Measurements from ENCODE around the gene COL23A1.
"Not testable (repeated sequence)": the region's sequence is repeated elsewhere in the genome, so short reads cannot be mapped to it uniquely, and the experiment has no call there.

COL23A1 gene

DNA sequence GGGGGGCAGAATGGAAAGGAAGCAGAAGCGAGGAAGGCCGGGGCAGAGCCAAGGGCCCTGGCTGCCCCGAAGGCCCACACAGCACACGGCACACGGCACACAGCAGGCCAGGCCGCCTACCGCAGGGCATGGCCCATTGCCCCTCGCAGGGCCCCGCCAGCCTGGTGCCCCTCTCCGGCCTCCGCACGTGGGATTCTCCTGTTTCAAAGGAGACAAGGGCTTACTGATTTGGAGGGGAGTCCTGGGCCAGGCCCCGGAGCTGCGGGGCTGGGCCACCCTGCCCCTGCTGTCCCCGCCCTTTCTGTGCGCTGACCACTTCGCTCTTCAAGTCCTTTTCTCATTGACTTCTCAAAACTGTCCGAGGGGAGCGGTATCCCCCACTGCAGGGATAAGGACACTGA lies 349.9 kb downstream of the COL23A1 start:
- H3K36me3 ChIP-seq (replicated peaks; ENCODE audit: low read depth, low read length) = no peaks in the 10 kb centered on the region
- no peak for TF ChIP-seq EZH2phosphoT487 (IDR thresholded peaks at IDR 0.05; ENCODE audit: low read depth)
- TF ChIP-seq, protein P1, sequence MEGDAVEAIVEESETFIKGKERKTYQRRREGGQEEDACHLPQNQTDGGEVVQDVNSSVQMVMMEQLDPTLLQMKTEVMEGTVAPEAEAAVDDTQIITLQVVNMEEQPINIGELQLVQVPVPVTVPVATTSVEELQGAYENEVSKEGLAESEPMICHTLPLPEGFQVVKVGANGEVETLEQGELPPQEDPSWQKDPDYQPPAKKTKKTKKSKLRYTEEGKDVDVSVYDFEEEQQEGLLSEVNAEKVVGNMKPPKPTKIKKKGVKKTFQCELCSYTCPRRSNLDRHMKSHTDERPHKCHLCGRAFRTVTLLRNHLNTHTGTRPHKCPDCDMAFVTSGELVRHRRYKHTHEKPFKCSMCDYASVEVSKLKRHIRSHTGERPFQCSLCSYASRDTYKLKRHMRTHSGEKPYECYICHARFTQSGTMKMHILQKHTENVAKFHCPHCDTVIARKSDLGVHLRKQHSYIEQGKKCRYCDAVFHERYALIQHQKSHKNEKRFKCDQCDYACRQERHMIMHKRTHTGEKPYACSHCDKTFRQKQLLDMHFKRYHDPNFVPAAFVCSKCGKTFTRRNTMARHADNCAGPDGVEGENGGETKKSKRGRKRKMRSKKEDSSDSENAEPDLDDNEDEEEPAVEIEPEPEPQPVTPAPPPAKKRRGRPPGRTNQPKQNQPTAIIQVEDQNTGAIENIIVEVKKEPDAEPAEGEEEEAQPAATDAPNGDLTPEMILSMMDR (IDR thresholded peaks at IDR 0.05; ENCODE audit: low read depth, low read length) = no peak
- no peaks in the 10 kb centered on the region for H3K9me3 ChIP-seq (ENCODE audit: insufficient read depth, low read length)
- H3K79me2 ChIP-seq (ENCODE audit: low read length) = no peaks in the 10 kb centered on the region
- no peaks in the 10 kb centered on the region for H4K20me1 ChIP-seq (ENCODE audit: insufficient read depth, low read length)
- no peak overlapping the region for H3K9ac ChIP-seq (ENCODE audit: low read length)
- no peaks in the 10 kb centered on the region for H3K27me3 ChIP-seq (ENCODE audit: low read depth, low read length)
- H3K4me2 ChIP-seq (ENCODE audit: low read length) = no peak overlapping the region
- no peak overlapping the region for H3K4me3 ChIP-seq (ENCODE audit: low read length)
- H3K4me1 ChIP-seq (ENCODE audit: low read length) = no peaks in the 10 kb centered on the region
- no peak overlapping the region for H3K27ac ChIP-seq (ENCODE audit: low read length)
- no peak overlapping the region for H2AFZ ChIP-seq (ENCODE audit: low read depth, low read length)

DNA sequence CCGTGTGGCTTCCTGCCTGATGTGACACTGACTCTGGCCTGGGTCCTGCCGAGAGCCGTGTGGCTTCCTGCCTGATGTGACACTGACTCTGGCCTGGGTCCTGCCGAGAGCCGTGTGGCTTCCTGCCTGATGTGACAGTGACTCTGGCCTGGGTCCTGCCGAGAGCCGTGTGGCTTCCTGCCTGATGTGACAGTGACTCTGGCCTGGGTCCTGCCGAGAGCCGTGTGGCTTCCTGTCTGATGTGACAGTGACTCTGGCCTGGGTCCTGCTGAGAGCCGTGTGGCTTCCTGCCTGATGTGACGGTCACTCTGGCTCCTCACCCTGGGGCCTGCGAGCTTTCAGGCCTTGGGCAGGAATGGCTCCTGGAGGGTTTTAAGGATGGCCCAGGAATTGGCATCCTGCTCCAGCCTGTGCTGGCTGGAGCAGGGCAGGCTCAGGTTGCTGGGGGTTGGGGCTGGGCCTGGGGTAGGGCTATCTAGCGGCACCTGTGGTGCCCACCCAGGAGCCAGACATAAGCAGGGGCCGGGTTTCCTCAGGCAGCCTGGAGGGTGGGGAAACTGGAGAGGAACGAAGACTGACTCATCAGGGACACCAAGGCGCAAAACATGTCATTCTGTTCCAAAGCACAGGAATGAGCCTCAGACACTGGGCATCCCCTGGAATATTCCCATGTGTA lies 350.4 kb downstream of the COL23A1 start:
- not testable (repeated sequence) for H3K4me3 ChIP-seq (ENCODE audit: low read length); H3K79me2 ChIP-seq (ENCODE audit: low read length); H3K9me3 ChIP-seq (ENCODE audit: insufficient read depth, low read length); H3K9ac ChIP-seq (ENCODE audit: low read length); H3K27ac ChIP-seq (ENCODE audit: low read length); H3K36me3 ChIP-seq (replicated peaks; ENCODE audit: low read depth, low read length); H3K4me1 ChIP-seq (ENCODE audit: low read length); H3K27me3 ChIP-seq (ENCODE audit: low read depth, low read length); H4K20me1 ChIP-seq (ENCODE audit: insufficient read depth, low read length); H2AFZ ChIP-seq (ENCODE audit: low read depth, low read length); H3K4me2 ChIP-seq (ENCODE audit: low read length)

DNA sequence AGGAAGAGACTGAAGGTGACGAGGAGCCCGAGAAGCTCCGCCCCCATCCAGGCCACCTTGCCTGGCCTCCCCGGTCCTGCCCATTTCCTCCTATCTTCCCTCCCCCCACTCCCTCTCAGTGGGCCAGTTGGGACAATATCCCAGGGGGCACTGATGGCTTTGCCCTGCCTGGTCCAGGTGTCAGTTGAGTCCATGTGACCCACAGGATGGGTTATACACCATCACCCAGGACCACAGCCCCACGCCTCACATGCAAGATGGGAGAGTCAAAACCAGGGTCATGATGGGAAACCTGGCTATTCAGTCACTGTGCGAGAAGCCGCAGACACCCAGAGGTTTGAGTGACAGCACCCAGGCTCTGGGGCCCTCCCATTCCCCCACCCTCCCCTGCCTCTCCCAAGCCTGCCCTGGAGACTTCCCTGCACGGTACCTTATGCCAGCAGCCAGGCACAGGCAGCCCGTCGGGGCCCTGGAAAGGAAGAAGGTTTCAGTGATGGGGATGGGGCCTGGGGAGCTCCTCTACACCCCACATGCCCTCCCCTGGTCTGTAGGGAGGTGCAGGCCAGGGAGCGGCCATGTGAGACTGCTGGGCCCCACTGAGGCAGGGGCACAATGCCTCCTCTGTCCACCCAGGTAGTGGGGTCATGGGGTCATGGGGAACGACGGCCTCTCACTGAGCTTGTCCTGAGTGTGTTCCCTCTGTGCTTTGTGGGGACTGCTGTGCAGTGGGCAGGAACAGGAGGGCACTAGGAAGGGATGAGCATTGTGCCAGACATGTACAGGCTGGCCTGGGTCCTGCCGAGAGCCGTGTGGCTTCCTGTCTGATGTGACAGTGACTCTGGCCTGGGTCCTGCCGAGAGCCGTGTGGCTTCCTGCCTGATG lies 351.2 kb downstream of the COL23A1 start:
- Histone ChIP-seq H2AFZ (ENCODE audit: low read depth, low read length) (no peak overlapping the region), H3K27ac (ENCODE audit: low read length) (no peak overlapping the region), H3K27me3 (ENCODE audit: low read depth, low read length) (no peaks in the 10 kb centered on the region), H3K36me3 (replicated peaks; ENCODE audit: low read depth, low read length) (no peaks in the 10 kb centered on the region), H3K4me2 (ENCODE audit: low read length) (no peak overlapping the region), H3K4me1 (ENCODE audit: low read length) (peaks cover 5% of the 10 kb centered on the region), H3K9ac (ENCODE audit: low read length) (no peak overlapping the region), H3K79me2 (ENCODE audit: low read length) (no peaks in the 10 kb centered on the region), H4K20me1 (ENCODE audit: insufficient read depth, low read length) (no peaks in the 10 kb centered on the region), H3K9me3 (ENCODE audit: insufficient read depth, low read length) (no peaks in the 10 kb centered on the region), H3K4me3 (ENCODE audit: low read length) (no peak overlapping the region)
- TF ChIP-seq EZH2phosphoT487 (IDR thresholded peaks at IDR 0.05; ENCODE audit: low read depth) = no peak
- TF ChIP-seq, protein P1 (IDR thresholded peaks at IDR 0.05; ENCODE audit: low read depth, low read length) = no peak

DNA sequence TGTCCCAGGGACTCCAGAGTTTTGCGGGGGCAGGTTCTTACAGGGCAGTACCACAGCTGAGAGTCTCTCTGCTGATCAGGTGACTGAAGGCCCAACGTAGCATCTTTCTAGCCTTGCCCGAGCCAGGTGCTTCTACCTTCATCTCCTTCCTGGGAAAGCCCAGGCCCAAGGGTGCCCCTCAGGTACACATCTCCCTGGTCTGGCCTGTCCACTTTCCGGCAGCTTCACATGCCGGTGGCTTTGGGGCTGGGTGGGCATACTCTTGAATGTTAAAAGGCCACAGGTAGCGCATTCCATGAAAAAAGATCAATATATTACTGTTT lies 351.9 kb downstream of the COL23A1 start:
- H3K27ac ChIP-seq (ENCODE audit: low read length) = no peak overlapping the region
- TF ChIP-seq, protein P1 (IDR thresholded peaks at IDR 0.05; ENCODE audit: low read depth, low read length) = no peak
- TF ChIP-seq EZH2phosphoT487 (IDR thresholded peaks at IDR 0.05; ENCODE audit: low read depth) = no peak
- peaks cover 6% of the 10 kb centered on the region for H3K4me1 ChIP-seq (ENCODE audit: low read length)
- no peak overlapping the region for H3K4me3 ChIP-seq (ENCODE audit: low read length)
- no peaks in the 10 kb centered on the region for H3K9me3 ChIP-seq (ENCODE audit: insufficient read depth, low read length)
- no peaks in the 10 kb centered on the region for H3K27me3 ChIP-seq (ENCODE audit: low read depth, low read length)
- H4K20me1 ChIP-seq (ENCODE audit: insufficient read depth, low read length) = no peaks in the 10 kb centered on the region
- no peak overlapping the region for H2AFZ ChIP-seq (ENCODE audit: low read depth, low read length)
- H3K36me3 ChIP-seq (replicated peaks; ENCODE audit: low read depth, low read length) = no peaks in the 10 kb centered on the region
- H3K79me2 ChIP-seq (ENCODE audit: low read length) = no peaks in the 10 kb centered on the region
- no peak overlapping the region for H3K9ac ChIP-seq (ENCODE audit: low read length)
- H3K4me2 ChIP-seq (ENCODE audit: low read length) = no peak overlapping the region

Data from OCI-LY3 (cell line).